ENCODE measurements around the gene CLCC1.

GRCh38 chr1:108947871-108948525 lies 15.3 kb downstream of the CLCC1 start:
- no peak for TF ChIP-seq RAD21 (conservative IDR thresholded peaks at IDR 0.05)
- TF ChIP-seq CTCF (IDR thresholded peaks at IDR 0.05; ENCODE audit: poor library complexity, severe bottlenecking), result no peak
- no peak for TF ChIP-seq POLR2AphosphoS5 (IDR thresholded peaks at IDR 0.05)
- no peak for TF ChIP-seq REST (IDR thresholded peaks at IDR 0.05; ENCODE audit: borderline replicate concordance)
- no peak for TF ChIP-seq EZH2 (IDR thresholded peaks at IDR 0.05; ENCODE audit: borderline replicate concordance, insufficient read depth, low read length, poor library complexity, severe bottlenecking)
- TF ChIP-seq EP300 (conservative IDR thresholded peaks at IDR 0.05; ENCODE audit: poor library complexity, severe bottlenecking), result no peak
- TF ChIP-seq TAF1 (IDR thresholded peaks at IDR 0.05; ENCODE audit: low read depth), result no peak
- TF ChIP-seq MXI1 (conservative IDR thresholded peaks at IDR 0.05; ENCODE audit: poor library complexity, severe bottlenecking), result no peak

Measured in neural cell (in vitro differentiated cells).